ENCODE results near the gene SINHCAF. TPM values are rescaled to one million over a fixed set of nuclear protein-coding genes. Genes with fewer than 3 reads are reported as not detected.

SINHCAF gene
- total RNA-seq, 4 donors from 2014 or later: 47.8 to 86.1 (median 66.3) TPM

- peaks cover 43% of the 10 kb centered on the region for H3K36me3 ChIP-seq
- no peaks in the 10 kb centered on the region for H3K27me3 ChIP-seq
- H3K9me3 ChIP-seq: no peaks in the 10 kb centered on the region
- no peaks in the 10 kb centered on the region for H3K4me1 ChIP-seq
- H3K27ac ChIP-seq: no peak overlapping the region
- H3K4me3 ChIP-seq: no peak overlapping the region
- WGBS: 96% methylated on average over 1 of the region's 1 CpG
- no peak for TF ChIP-seq POLR2A (IDR thresholded peaks at IDR 0.05)
- no peak for TF ChIP-seq POLR2AphosphoS5 (IDR thresholded peaks at IDR 0.05)
- no peak for TF ChIP-seq CTCF (IDR thresholded peaks at IDR 0.05)
- TF ChIP-seq EP300 (IDR thresholded peaks at IDR 0.05): no peak
- DNase-seq (ENCODE audit: low spot score in 2 of 2): no peak
These were observed 25.6 kb downstream of the SINHCAF start for GRCh38 chr12:31300341-31300740.

DNA sequence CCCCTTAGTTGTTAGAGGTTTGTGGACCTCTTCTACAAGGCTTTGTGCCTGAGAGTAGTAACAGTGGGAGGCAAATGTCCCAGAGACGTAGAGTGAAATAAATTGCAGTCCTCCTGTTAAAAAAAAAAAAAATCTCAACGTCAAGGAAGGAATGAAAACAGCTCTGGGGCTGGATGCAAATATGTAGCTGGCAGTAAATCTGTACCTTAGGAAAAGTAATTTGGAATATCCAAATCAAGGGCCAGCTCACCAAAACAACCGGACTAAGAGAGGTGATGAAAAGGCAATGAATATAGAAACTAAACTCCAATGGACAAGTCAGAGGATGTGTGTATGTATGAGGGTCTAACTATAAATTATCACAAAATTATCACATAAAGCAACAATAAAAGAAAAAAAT lies 27.0 kb downstream of the SINHCAF start:
- WGBS: 62% methylated on average over 3 of the region's 3 CpGs
- TF ChIP-seq EP300 (IDR thresholded peaks at IDR 0.05): no peak
- TF ChIP-seq CTCF (IDR thresholded peaks at IDR 0.05): no peak
- TF ChIP-seq POLR2A (IDR thresholded peaks at IDR 0.05): no peak
- TF ChIP-seq POLR2AphosphoS5 (IDR thresholded peaks at IDR 0.05): no peak
- Histone ChIP-seq H3K27me3 (no peaks in the 10 kb centered on the region), H3K9me3 (no peaks in the 10 kb centered on the region), H3K4me3 (no peak overlapping the region), H3K36me3 (peaks cover 49% of the 10 kb centered on the region), H3K27ac (no peak overlapping the region), H3K4me1 (no peaks in the 10 kb centered on the region)
- DNase-seq (ENCODE audit: low spot score in 2 of 2): no peak

- no peak for DNase-seq (ENCODE audit: low spot score in 2 of 2)
- no peaks in the 10 kb centered on the region for H3K9me3 ChIP-seq
- no peak overlapping the region for H3K27ac ChIP-seq
- no peaks in the 10 kb centered on the region for H3K4me1 ChIP-seq
- H3K36me3 ChIP-seq: peaks cover 48% of the 10 kb centered on the region
- H3K27me3 ChIP-seq: no peaks in the 10 kb centered on the region
- H3K4me3 ChIP-seq: no peak overlapping the region
- TF ChIP-seq POLR2A (IDR thresholded peaks at IDR 0.05) (no peak), POLR2AphosphoS5 (IDR thresholded peaks at IDR 0.05) (no peak), EP300 (IDR thresholded peaks at IDR 0.05) (no peak), CTCF (IDR thresholded peaks at IDR 0.05) (no peak)
- 81% methylated on average over 2 of the region's 2 CpGs for WGBS
These were observed 27.4 kb downstream of the SINHCAF start for GRCh38 chr12:31298515-31298910.

DNA sequence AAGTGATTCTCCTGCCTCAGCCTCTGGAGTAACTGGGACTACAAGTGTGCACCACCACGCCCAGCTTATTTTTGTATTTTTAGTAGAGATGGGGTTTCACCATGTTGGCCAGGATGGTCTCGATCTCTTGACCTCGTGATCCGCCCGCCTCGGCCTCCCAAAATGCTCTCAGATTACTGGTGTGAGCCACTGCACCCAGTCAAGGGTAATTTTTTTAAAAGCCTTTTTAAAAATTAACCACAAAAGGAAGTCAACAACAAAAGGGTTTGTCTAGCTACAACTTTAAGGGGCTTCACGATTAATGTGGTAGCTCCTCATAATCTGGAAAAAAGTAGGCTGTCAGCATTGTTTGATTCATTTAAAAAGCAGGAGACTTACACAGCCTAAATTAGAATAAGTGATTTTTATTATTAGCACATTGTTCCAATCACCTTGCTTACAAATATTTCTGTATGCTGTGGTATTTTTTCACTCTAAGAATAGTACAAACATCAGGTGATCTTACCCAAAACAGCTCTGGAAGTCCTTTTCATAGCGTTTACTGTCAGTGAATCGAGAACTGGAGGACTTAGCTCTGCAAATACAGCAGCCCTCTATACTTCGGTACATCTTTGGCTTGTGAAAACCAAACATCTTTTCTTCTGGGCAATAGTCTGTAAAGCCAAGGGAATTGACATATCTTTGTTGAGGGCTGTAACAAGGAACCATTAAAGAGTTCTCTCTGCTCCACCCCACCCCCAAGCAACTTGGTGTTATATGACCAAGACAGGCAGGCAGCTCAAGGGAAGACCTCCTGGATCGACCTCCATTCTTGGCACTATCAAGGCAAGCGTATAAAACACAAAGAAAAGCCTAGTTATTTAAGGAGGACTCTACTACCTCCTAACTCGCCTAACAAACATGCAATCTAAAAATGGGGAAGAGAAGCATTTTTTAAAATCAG lies 28.1 kb downstream of the SINHCAF start:
- WGBS: 86% methylated on average over 13 of the region's 13 CpGs
- no peak for DNase-seq (ENCODE audit: low spot score in 2 of 2)
- Histone ChIP-seq H3K36me3 (peaks cover 47% of the 10 kb centered on the region), H3K27me3 (no peaks in the 10 kb centered on the region), H3K4me1 (no peaks in the 10 kb centered on the region), H3K9me3 (no peaks in the 10 kb centered on the region), H3K4me3 (no peak overlapping the region), H3K27ac (no peak overlapping the region)
- TF ChIP-seq POLR2A (IDR thresholded peaks at IDR 0.05): no peak
- TF ChIP-seq CTCF (IDR thresholded peaks at IDR 0.05): no peak
- TF ChIP-seq EP300 (IDR thresholded peaks at IDR 0.05): no peak
- TF ChIP-seq POLR2AphosphoS5 (IDR thresholded peaks at IDR 0.05): no peak

GRCh38 chr12:31289441-31289840 lies 36.5 kb downstream of the SINHCAF start:
- Histone ChIP-seq H3K4me3 (no peak overlapping the region), H3K27ac (no peak overlapping the region), H3K27me3 (no peaks in the 10 kb centered on the region), H3K9me3 (no peaks in the 10 kb centered on the region), H3K4me1 (no peaks in the 10 kb centered on the region), H3K36me3 (peaks cover 65% of the 10 kb centered on the region)
- WGBS: 80% methylated on average over 2 of the region's 2 CpGs
- TF ChIP-seq POLR2AphosphoS5 (IDR thresholded peaks at IDR 0.05): no peak
- no peak for TF ChIP-seq POLR2A (IDR thresholded peaks at IDR 0.05)
- TF ChIP-seq EP300 (IDR thresholded peaks at IDR 0.05): no peak
- no peak for TF ChIP-seq CTCF (IDR thresholded peaks at IDR 0.05)
- no peak for DNase-seq (ENCODE audit: low spot score in 2 of 2)
